ENCODE measurements around the gene PFKFB1.
"Not testable (repeated sequence)": the region's sequence is repeated elsewhere in the genome, so short reads cannot be mapped to it uniquely, and the experiment has no call there.

PFKFB1 gene

DNA sequence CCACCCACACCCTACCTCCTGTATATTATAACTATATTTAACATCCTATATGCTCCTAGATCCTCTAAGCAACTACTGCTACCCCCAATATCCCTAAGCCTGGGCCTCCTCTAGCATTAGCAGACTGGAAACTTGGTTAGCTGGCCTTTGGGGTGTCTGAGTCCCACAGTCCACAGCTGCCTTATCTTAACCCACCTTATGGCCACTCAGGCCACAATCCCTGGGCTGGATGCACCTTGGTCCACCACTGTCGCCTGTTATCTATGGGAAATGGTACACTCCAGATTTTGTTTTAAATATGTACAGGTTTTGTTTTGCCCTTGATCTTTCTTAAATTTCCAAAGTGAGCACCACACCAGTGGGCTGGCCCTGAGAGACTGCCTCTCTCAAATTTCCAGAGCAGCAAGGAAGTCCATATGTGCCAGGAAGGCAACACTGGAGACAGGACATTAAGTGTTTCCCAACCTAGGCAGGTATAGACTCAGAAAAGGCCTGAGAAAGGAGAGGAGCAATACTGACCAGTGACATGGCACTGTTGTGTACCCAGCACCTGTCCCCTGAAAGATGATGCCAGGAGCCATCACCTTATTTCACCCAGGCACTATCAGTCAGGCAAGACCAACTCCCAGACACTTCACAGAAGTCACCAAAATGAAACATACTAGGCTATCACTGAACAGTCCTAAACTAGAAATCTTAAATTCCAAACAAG lies 921 bp downstream of the PFKFB1 start:
- no peak for DNase-seq

DNA sequence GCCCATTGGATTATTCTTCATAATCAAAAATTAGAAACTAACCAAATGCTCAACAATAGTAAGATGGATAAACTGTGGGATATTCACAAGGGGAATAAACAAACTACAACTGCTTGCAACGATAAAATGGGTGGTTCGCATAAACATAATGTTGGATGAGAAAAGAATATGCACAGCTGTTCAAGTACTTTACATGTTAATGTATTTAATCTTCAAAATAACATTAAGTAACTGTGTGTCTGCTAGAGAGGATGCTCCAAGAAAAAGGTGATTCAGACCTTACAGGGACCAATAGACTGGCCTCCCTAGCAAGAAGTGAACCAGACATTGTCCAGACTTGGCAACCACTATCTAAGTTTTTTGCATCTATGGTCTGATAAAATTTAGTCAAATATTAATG lies 2.3 kb downstream of the PFKFB1 start:
- no peak for DNase-seq

DNA sequence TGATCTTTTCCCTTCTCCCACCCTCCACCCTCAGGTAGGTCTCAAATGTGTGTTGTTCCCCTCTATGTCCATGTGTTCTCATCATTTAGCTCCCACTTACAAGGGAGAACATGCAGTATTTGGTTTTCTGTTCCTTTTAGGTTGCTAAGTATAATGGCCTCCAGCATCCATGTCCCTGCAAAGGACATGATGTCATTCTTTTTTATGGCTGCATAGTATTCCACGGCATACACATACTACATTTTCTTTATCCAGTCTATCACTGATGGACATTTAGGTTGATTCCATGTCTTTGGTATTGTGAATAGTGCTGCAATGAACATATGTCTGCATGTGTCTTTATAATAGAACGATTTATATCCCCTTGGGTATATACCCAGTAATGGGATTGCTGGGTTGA lies 10.7 kb downstream of the PFKFB1 start:
- not testable (repeated sequence) for DNase-seq

DNA sequence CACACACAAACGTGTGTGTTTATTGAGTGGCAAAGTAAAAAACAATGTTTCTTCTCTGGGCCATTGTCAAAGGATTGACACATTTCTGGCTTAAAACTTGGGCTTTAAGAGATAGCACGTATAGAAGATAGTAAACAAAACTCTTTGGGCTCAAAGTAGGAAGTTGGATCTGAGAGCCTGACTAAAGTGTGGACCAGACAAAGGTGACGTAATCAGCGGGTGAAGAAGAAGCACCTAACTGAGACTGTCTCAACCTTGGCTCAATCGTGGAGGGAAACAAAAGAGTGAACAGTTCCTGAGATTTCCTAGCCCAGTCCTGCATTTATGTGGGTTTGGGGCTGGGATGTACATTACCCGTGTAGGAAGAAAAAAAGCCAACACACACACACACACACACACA lies 13.7 kb downstream of the PFKFB1 start:
- no peak for DNase-seq

DNA sequence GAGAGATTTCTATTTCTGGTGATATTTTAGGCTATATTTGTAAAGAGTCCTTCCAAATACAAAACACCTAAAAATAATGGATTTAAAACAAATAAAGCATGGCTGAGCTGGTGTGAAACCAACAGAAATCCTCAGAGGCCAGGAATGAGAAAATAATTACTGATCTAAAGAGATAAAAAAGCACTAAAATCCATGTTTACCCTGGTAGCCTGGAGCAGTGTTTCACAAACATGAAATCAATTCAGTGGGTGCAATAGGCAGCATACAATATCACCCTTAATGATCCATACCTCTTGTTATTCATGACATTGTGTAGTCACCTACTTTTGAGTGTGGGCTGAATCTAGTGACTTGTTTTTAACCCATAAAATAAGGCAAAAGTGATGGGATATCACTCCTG lies 14.6 kb downstream of the PFKFB1 start:
- no peak for DNase-seq

DNA sequence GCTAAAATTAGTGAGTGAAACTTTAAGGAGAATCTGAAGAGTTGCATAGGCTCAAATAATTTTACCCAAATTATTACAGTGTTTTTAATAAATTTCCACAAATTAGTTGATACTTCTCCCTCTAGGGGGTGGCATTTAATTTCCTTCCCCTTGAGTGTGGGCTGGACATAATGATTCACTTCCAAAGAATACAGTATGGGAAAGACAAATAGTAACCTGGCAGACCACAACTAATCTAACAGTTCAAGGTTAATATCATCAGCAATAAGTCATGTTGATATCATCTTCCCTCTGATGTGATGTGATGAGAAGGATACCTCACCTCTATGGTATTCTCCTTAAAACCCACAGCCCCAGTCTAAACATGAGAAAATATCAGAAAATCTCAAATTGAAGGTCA lies 15.5 kb downstream of the PFKFB1 start:
- DNase-seq = no peak

DNA sequence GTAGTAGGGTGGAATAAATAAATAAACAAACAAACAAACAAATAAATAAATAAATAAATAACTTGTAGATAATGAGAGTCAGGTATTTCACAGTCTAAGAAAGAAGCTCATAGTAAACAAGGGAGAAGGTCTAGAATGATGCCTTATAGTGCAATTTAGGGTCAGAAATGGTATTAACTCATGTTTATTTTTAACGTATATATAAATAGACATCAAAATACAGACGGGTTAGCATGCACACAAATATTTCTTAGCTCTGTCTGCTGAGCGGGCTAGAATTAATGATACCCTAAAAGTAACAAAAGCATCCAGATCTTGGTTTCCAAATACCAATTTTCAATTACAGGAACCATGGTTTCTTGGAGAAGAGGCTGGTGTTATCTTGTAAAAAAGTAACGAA lies 16.6 kb downstream of the PFKFB1 start:
- no peak for DNase-seq

DNA sequence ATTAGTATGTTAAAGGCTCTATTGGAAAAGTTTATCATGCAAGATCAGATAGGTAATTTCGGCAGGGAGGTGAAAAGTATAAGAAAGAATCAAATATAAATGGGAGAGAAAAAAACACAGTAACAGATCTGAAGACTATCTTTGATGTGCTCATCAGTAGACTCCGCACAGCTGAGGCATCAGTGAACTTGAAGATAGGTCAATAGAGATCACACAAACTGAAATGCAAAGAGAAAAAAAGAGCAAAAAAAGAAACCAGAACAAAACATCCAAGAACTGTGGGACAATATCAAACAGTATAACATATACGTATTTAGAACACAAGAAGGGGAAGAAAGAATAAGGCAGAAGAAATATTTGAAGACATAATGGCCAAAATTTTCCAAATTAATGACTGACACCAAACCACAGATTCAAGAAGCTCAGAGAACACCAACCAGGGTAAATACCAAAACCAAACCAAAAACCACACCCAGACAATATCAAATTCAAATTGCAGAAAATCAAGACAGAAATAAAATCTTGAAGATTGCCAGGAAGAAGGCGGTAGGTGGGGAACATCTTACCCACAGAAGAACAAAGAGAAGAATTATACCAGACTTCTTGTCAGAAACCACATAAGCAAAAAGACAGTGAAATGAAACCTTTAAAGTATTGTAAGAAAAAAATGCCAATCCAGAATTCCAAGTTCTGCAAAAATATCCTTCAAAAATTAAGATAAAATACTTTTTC lies 29.1 kb downstream of the PFKFB1 start:
- no peak for DNase-seq

DNA sequence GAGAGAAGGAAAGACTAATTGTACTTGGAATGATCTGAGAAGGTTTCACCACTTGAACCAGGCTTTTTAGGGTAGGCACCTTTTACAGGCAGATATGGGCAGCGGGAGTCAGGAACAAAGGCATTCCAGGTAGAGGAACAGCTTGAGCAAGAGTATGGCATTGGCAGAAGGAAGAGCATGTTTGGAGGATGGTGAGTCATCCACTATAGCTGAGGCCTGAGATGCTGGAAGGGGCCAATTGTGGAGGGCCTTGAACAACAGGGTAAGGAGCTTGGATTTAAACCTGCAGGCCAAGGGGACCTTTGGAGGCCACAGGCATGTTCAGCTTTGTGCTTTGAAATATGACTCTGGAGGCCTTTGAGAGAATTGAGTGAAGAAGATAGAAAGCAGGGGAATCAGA lies 32.2 kb downstream of the PFKFB1 start:
- DNase-seq = no peak

DNA sequence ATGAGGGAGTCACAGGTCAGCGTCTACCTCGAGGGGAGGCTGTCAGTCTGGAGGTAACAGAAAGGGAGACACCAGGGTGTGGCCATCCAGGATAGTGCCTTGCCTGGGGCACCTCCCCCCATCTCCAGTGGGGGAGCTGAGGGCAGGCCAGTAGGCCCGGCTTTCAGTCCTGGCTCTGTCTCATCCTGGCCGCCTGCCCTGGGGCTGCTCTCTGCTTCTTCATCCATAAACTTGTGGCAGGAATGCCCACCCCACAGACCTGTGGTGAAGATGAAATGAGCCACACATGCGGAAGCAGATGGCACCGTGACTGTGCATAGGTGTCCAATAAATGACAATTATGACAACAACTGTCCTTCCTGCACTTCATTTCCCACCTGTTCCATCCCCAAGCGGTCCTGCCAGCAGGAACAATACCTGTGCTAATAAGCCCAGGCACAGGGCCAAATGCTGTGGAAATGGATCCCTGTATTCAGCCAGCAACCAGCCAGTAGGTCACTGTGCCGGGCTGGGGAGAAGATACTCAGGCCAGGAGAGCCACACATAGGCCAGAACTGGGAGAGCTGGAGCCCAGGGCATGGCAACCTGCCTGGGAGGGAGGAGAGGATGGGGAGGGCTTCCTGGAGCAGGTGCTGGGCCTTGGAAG lies 43.1 kb downstream of the PFKFB1 start:
- DNase-seq = peak; percentile 1

DNA sequence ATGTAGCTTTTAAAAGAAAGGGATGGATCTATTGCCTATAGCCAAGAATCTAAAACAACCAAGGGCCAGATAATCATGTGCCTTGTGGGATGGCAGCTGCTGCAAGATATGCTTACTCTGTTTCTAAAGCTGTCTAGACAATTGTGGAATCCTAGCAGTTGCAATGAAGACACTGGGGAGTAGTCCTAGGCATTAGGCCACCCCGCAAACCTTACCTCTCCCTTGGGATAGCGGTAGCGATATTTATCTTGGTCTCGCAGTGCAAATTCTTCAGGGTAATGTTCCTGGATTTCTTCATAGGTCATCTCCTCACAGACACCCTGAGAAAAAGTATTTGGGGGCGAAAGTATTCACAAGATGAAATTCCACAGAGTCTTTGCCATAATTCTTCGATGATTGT lies 48.8 kb downstream of the PFKFB1 start:
- DNase-seq = no peak

DNA sequence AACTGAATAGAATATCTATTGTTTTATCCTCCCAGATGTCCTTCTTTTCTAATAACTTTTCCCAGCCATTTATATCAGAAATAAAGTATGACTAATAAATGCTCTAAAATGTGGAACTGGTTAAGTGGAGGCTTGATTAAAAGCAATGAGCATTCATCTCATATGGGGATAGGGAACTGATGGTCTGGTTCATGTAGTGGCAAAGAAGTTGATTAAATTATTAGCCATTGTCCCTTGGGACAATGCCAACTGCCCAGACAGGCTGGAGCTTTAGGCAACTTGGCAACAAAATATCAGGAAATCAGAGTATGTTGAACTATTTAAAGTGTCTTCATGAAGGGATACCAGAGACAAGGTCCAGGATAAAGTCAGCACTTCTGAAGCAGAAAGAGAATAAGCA lies 49.2 kb downstream of the PFKFB1 start:
- no peak for DNase-seq

DNA sequence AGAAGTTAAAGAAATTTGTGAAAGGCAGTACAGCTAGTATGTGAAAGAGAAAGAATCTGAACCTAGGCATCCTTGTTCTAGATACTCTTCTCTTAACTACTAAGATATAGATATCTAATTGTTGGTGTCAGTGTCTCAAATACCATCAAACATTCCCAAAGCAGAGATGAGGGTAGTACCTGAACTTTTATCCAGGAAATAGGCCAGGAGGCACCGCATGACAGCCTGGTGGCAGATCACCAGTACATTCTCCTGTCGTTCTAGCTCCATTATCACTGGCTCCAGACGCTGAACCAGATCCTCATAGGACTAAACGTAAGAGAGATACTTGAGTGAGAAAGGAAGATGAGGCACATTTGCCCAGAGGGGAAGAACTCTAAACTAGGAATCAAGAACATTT lies 56.6 kb downstream of the PFKFB1 start:
- no peak for DNase-seq

DNA sequence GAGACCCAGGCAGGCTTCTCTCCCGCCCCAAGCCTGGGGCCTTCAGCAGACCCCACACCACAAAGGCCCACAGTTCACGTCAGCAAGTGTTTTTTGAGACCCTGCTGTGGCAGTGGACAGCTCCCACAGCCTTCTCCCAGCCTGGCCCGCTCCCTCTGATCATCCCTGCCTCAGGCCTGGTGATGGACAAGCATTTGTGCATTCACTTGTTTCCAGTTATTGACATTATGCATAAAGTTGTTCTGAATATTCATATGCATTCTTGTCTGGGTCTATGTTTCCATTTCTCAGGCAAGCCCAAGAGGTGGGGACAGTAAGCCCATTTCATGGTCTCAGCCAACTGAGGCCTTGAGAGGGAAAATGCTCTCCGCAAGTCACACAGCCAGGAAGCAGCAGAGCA lies 58.7 kb downstream of the PFKFB1 start:
- DNase-seq = no peak

DNA sequence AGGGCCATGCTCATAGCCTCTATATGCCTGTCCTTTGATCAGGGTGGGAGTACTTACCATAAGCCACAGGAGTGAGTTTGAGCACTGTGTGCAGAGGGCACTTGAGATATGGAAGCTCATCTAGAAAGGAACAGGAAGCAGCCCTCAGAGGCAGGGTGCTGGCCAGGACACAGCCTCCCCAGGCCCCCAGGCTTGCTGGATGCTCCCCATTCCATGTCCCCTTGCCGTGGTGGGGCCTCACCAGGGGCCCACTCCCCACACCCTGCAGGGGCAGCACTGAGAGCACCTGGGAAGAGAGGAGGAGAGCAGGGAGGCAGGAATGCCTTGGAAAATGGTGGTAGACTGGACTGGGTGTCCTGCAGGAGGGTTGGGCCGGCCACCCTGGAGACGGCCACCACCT lies 59.1 kb downstream of the PFKFB1 start:
- DNase-seq = no peak

DNA sequence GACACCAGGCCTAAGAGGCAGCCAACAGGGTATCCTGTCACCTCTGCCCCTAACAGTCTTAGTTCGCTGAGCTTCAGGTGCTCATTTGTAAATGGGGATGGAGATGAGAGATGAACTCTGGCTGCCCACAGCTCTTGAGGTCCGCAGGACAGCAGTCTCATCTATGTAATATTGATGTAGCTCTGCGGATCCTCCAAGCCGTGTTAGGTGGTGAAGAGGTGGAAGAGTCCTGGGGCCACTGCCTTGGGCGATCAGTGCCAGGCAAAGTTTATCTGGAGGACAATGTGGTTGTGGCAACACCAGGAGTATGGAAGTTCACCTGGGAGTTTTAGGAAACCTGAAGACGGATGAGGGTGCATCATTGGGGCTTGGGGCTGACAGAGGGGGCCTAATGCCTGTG lies 59.9 kb downstream of the PFKFB1 start:
- no peak for DNase-seq

DNA sequence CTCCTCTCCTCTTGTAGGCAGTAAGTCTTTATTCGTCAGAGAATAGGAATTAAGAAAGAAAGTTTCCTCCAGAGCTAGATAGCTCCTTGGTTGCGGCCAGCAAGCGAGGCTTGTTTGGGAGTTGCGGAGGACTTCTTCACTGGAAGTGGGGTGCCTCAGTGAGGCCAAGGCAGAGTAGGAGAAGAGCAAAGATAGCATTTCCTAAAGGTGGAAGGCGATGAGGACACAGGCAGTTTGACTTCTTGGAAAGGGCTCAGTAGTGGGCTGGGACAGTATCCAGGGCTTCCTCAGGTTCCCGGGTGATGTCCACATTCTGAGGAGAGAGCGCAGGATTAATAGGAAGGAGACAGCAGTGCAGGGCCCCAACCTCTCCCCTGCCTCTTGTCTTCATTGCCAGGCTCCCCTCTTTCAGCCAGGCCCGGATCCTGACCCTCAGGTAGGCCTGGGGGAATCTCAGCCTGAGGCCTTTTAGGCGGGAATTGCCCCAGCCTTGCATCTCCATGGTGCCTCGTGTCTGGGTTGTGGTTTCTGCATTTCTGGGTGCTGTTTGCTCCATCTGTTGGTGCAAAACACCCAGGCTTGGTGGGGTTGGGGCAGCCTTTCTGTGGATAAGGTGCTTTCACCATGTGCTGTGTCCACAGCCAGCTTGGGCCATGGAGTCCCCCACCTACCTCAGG lies 60.7 kb downstream of the PFKFB1 start:
- DNase-seq = no peak

DNA sequence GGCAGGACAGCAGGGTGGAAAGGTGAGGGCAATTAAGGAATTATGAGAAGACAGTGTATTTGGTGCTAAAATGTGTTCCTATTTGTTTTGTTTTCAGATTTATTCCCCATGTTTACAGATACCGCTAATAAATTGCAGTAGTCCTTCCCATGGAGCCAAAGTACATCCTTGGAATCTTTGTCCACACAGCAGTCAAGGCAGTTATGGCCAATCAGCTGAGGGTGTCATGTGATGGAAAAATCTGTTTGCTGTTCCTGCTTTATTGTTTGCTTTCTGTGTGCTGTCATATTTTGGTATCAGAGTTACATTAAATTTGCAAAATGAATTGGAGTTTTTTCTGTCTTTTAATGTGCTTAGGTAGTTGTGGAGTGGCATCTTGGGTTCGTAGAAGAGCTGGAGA lies 62.9 kb downstream of the PFKFB1 start:
- no peak for DNase-seq

DNA sequence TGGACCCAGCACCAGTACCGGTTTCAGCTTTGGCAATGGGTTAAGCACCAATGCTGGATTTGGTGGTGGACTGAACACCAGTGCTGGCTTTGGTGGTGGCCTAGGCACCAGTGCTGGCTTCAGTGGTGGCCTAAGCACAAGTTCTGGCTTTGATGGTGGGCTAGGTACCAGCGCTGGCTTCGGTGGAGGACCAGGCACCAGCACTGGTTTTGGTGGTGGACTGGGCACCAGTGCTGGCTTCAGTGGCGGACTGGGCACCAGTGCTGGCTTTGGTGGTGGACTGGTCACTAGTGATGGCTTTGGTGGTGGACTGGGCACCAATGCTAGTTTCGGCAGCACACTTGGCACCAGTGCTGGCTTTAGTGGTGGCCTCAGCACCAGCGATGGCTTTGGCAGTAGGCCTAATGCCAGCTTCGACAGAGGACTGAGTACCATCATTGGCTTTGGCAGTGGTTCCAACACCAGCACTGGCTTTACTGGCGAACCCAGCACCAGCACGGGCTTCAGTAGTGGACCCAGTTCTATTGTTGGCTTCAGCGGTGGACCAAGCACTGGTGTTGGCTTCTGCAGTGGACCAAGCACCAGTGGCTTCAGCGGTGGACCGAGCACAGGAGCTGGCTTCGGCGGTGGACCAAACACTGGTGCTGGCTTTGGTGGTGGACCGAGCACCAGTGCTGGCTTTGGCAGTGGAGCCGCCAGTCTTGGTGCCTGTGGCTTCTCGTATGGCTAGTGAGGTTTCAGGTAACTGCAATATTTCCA lies 63.5 kb downstream of the PFKFB1 start:
- no peak for DNase-seq

DNA sequence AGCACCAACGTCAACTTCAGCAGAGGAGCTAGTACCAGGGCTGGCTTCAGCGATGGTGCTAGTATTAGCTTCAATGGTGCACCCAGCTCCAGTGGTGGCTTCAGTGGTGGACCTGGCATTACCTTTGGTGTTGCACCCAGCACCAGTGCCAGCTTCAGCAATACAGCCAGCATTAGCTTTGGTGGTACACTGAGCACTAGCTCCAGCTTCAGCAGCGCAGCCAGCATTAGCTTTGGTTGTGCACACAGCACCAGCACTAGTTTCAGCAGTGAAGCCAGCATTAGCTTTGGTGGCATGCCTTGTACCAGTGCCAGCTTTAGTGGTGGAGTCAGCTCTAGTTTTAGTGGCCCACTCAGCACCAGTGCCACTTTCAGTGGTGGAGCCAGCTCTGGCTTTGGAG lies 65.1 kb downstream of the PFKFB1 start:
- DNase-seq = no peak

DNA sequence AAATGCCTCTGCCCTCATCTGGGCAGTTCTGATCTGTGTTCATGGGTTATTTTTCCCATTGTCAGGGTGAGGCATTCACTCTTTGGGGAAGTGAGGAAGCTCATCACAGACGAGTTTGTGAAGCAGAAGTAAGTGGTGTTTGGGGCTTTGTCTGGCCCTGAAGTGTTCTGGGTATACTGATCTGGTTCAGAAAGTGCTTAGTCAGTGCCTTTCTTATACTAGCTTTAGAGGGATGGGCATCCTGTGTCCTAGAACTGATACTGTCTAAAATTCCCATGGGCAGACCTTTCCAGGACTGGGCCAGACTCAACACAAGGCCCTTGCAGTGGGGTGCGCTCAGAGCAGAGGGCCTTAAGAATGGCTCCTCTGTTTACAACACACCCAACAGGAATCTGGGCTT lies 67.0 kb downstream of the PFKFB1 start:
- DNase-seq = no peak

DNA sequence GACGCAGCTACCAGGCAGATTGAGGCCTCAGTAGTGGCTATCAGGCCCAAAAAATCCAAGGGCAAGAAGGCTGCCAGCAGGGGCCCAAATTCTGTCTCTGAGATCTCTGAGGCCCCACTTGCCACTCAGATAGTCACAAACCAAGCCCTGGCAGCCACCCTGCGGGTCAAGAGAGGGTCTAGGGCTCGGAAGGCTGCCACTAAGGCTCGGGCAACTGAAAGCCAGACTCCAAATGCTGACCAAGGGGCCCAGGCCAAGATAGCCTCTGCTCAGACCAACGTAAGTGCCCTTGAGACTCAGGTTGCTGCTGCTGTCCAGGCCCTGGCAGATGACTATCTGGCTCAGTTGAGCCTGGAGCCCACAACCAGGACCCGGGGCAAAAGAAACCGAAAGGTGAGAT lies 70.6 kb downstream of the PFKFB1 start:
- no peak for DNase-seq

DNA sequence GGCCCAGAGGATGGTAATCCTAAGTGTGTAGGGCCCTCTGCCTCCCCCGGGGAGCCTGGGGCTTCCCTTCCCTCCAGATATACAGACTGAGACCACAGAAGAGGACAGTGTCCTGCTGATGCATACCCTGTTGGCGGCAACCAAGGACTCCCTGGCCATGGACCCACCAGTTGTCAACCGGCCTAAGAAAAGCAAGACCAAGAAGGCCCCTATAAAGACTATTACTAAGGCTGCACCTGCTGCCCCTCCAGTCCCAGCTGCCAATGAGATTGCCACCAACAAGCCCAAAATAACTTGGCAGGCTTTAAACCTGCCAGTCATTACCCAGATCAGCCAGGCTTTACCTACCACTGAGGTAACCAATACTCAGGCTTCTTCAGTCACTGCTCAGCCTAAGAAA lies 71.4 kb downstream of the PFKFB1 start:
- no peak for DNase-seq
